ENCODE data around the gene NOS1.
"Not testable (repeated sequence)": the region's sequence is repeated elsewhere in the genome, so short reads cannot be mapped to it uniquely, and the experiment has no call there.

The NOS1 gene

DNA sequence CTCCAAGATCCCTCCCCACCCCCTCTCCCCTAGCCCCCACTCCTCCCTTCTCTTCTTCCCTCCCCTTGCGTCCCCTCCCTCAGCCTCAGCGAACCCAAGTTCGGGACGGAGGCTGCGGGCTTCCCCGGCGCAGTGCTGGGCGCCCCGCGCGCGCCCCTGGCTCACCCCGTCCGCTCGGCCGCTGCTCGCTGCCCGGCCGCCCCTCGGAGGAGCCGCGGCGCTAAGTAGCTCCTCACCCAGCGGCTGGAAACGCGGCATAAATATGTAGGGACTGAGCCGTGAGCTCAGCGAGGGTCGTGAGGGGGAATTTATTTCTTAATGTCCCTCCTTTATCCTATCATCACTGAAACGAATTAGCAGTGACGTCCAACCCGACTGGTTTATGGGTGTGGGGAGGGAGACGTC is at the start of gene NOS1:
Gene NOS1, minus strand, starts transcription at position 280 of the 405 bp plus-strand sequence. CDS start 30,557 bp downstream, outside the sequence.
- TF ChIP-seq GATA1 (IDR thresholded peaks at IDR 0.05; ENCODE audit: low read depth, low read length) (no peak), POLR2A (IDR thresholded peaks at IDR 0.05; ENCODE audit: low read length) (no peak)
- no peak for DNase-seq

DNA sequence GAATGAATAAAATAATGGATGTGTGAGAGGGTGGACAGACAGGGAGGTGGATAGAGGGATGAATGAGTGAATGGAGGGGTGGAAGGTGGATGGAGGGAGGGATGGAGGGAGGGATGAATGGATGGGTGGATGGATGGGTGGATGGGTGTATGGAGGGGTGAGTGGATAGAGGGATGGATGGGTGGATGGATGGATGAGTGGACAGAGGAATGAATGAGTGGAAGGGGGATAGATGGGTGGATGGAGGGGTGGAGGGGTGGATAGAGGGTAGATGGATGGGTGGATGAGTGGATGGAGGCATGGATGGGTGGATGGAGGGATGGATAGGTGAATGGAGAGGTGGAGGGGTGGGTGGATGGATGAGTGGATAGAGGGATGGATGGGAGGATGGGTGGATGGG is 47.9 kb upstream of the NOS1 start:
- DNase-seq: no peak
- TF ChIP-seq GATA1 (IDR thresholded peaks at IDR 0.05; ENCODE audit: low read depth, low read length) (no peak), POLR2A (IDR thresholded peaks at IDR 0.05; ENCODE audit: low read length) (no peak)

DNA sequence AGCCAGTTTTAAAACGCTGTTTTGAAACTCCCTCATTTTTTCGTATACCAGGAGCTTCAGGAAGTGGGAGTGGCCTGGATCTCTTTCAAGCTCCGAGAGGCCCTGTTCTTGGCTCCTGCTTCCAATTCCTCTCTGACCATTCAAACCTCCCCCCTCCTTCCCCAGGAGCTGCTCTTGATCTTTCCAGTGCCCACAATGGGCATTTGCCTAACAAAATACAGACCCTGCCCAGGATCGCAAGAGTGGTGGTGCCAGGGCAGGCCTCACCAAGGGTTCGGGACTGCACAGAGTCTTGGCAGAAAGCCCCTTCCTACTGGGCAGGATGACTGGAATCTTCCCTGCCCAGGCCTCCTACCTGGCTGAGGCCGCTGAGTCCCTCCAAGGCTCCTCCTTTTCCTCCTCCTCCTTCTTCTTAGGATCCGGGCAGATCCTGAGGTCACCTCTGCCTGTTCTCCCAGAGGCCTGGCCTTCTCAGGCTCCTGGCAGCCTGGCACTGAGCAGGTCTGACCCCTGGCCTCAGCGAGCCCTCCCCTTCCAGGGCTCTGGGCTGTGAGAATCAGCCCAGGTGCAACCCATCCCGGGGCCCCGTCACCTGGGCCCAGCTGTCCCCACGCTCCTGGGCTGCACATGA is 46.9 kb upstream of the NOS1 start:
- no peak for DNase-seq
- TF ChIP-seq GATA1 (IDR thresholded peaks at IDR 0.05; ENCODE audit: low read depth, low read length) (no peak), POLR2A (IDR thresholded peaks at IDR 0.05; ENCODE audit: low read length) (no peak)

DNA sequence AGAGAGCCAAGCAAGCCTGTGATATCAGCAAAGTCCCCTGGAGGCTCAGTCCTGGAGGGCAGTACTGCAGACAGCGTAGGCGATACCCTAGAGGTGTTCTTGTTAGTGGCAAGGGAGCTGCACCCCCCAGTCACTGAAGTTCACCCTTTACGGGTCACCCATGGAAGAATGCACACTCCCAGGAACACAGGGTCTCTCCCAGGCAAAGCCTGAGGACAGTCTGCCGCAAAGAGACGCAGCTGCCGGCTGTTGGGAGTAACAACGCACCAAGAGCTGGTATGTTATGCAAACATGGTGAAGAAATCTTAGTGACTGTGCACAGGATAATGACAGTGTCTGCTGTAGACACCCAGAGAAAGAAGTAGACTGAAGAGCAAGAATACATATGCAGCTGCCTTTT is 43.5 kb upstream of the NOS1 start:
- no peak for TF ChIP-seq GATA1 (IDR thresholded peaks at IDR 0.05; ENCODE audit: low read depth, low read length)
- TF ChIP-seq POLR2A (IDR thresholded peaks at IDR 0.05; ENCODE audit: low read length): no peak
- no peak for DNase-seq

DNA sequence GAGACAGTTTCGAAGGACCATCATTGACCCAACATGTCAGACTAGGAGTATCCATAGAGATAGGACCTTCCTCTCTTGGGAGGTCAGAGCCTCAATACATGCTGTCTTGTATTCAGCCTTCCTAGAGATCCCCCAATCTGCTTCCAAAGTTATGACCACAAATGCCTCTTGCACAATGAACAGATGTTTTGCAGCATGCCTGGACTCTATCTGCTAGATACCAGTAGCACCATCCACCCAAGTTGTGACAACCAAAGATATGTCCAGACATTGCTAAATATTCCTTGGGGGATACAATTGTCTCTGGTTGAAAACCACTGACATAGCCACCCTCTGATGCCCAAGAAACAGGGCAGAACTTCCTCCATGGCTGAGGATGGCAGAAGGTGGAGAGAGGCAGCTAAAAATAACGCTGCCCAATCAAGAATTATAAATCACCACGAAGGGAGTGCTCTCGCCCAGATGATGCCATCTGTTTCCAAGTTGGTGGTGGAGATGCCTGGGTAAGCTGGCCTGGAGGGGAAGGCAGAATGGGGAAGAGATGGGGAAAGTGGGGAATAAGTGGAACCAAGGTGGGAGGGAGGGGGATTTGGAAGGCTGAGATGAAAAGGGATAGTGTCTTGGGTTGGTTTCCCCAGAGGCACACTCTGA is 42.9 kb upstream of the NOS1 start:
- DNase-seq: no peak
- TF ChIP-seq GATA1 (IDR thresholded peaks at IDR 0.05; ENCODE audit: low read depth, low read length) (no peak), POLR2A (IDR thresholded peaks at IDR 0.05; ENCODE audit: low read length) (no peak)

DNA sequence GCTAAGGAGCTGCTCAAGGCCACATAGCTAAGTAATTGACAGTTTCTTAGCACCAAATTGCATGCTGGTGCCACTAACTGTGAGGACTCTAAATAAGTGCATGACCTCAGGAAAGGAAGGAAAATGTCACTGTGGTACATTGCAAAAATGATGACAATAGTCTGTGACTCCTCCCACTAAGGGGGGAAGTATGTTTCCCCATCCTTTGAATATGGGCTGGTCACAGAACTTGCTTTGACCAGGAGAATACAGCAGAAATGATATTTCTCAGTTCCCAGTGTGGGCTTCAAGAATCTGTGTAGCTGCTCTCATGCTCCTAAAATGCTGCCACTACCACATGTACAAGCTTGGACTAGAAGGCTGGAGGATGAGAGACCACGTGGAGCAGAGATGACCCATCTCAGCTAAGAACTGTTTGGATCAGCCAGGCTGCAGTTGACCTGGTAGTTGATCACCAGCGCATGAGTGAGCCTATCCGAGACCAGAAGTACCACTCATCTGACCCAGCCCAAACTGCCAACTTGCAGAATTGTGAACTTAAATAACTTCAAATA is 42.2 kb upstream of the NOS1 start:
- TF ChIP-seq GATA1 (IDR thresholded peaks at IDR 0.05; ENCODE audit: low read depth, low read length) (no peak), POLR2A (IDR thresholded peaks at IDR 0.05; ENCODE audit: low read length) (no peak)
- no peak for DNase-seq

DNA sequence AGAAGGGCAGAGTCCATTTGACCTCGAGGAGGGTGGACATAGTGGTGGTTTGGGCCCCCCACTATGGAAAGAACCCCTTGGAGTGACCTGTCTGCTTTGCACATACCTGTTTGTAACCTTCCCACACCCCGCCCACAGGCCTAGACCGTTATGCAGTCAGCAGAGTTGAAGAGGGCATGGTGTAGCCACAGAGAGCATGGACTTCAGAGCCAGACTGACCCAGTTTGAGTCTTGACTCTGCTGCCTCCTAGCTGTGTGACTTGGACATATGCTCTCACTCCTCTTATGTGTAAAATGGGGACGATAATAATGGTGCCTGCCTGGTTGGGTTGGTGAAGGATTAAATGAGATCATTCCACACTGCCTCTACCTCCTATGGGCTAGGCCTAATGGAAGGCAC is 40.9 kb upstream of the NOS1 start:
- no peak for DNase-seq
- TF ChIP-seq GATA1 (IDR thresholded peaks at IDR 0.05; ENCODE audit: low read depth, low read length) (no peak), POLR2A (IDR thresholded peaks at IDR 0.05; ENCODE audit: low read length) (no peak)

DNA sequence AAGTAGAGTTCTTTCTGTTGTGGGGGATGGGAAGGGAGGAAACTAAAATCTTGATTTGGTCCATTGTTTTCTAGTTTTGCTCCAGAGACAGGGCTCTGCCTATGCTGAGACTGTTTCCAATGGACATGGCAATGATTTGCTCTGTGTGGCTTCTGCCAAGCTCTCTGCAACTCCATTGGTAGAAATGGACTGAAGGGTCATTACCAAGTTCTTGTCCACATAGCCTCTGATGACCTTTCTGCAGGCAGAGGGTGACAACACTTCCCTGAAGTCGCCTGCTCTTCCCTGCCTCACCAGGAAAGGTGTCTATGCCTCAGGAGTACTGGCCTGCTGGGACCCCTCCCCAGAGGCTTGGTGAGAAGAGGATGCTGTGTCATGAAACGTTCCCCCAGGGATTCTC is 39.5 kb upstream of the NOS1 start:
- no peak for DNase-seq
- TF ChIP-seq POLR2A (IDR thresholded peaks at IDR 0.05; ENCODE audit: low read length): no peak
- TF ChIP-seq GATA1 (IDR thresholded peaks at IDR 0.05; ENCODE audit: low read depth, low read length): no peak

DNA sequence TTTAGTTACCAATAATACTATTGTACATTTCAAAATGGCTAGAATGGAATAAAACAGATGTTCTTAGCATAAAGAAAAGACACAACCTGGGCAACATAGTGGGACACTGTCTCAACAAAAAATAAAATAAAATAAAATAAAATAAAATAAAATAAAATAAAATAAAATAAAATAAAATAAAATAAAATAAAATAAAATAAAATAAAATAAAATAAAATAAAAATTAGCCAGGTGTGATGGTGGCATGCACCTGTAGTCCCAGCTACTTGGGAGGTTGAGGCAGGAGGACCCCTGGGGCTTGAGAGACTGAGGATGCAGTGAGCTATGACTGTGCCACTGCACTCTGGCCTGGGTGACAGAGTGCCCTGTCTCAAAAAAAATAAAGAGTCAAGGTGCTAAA is 37.1 kb upstream of the NOS1 start:
- not testable (repeated sequence) for DNase-seq

DNA sequence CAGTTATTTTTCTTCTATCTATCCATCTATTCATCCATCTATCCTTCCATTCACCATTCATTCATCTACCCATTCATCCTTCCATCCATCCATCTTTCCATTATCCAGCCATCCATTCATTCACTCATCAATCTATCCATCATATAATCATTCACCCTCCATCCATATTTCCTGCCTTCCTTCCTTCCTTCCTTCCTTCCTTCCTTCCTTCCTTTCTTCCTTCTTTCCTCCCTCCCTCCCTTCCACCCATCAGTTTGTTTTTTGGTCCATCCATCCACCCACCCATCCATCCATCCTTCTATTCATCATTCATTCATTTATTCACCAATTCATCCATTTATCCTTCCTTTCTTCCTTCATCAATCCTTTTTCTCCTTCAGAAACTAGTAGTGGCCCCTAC is 34.3 kb upstream of the NOS1 start:
- no peak for DNase-seq

DNA sequence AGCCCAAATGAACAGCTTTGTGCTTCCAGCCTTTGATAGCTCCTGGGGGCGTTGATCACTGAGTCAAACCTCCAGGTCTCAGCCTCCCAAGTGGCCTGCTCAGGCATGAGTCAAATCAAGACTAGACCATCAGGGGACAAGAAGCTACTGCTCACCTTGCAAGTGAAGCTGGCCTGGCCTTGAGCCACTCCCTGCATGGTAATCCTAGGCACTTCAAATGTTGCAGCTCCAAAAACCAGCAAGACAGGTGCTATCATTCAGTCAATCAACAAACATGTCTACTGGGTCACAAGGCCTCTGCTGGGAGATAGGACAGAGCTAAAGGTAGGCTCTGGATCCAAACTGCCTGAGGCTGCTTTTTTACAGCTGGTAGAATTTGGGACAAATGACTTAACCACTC is 33.1 kb upstream of the NOS1 start:
- DNase-seq: no peak
- TF ChIP-seq POLR2A (IDR thresholded peaks at IDR 0.05; ENCODE audit: low read length) (no peak), GATA1 (IDR thresholded peaks at IDR 0.05; ENCODE audit: low read depth, low read length) (no peak)

More for the DNA sequence above, 34.3 kb upstream of the NOS1 start:
- no peak for TF ChIP-seq POLR2A (IDR thresholded peaks at IDR 0.05; ENCODE audit: low read length)
- no peak for TF ChIP-seq GATA1 (IDR thresholded peaks at IDR 0.05; ENCODE audit: low read depth, low read length)

DNA sequence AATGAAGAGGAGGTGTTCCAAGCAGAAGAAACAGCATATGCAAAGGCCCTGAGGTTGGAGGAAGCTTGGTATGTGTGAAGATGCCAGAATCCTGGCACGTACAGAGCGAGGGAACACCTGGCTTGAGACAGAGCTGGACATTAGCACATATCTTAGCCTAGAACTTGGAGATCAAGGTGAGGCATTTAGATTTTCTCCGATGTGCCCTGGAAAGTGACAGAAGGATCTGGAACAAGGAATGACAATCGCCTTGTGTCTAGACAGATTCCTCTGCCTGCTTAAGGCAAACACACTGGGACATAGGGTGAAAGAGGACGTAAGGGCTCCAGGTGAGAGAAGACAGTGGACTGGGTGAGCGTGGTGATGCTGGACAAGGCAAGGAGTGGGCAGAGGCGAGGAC is 32.2 kb upstream of the NOS1 start:
- DNase-seq: no peak
- no peak for TF ChIP-seq POLR2A (IDR thresholded peaks at IDR 0.05; ENCODE audit: low read length)

DNA sequence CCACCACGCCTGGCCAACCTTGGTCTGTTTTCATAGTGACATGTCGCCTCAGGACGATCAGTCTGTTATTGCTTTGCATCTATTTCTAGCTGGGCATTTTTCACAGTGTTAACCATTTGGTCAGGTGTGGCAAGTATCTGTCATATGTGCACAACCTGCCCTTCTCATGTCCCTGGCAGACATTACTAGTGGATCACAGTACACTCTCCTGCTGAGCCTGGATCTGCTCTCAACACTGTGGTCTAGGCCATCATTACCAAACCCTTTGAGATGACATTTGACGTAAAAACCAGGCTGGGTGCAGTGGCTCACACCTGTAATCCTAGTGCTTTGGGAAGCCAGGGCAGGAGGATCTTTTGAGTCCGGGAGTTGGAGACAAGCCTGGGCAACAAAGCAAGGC is 29.4 kb upstream of the NOS1 start:
- TF ChIP-seq POLR2A (IDR thresholded peaks at IDR 0.05; ENCODE audit: low read length): no peak
- no peak for TF ChIP-seq GATA1 (IDR thresholded peaks at IDR 0.05; ENCODE audit: low read depth, low read length)
- DNase-seq: no peak

DNA sequence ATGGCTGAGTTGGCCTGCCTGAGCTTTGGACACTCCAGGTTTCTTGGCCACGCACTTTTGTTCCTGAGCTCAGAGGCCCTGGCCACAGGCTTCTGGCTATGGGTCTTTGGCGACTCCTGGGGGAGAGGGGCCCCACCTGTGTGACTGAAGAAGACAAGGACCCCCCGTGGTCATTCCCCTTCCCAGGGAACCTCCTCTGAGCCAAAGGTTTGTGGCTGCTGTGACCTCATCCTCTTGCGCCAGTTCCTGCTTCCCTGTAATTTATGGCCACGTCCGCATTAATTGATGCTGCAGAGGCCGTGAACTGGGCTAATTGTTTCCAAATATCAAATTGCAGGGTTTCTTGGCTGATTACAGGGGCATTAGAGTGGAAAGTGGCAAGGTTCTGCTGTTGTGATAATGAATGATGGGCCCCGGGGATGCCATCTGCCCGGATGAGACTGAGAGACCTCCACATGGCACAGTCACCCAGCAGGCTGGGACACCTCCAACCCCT is 27.6 kb upstream of the NOS1 start:
- TF ChIP-seq POLR2A (IDR thresholded peaks at IDR 0.05; ENCODE audit: low read length) (no peak), GATA1 (IDR thresholded peaks at IDR 0.05; ENCODE audit: low read depth, low read length) (no peak)
- no peak for DNase-seq

DNA sequence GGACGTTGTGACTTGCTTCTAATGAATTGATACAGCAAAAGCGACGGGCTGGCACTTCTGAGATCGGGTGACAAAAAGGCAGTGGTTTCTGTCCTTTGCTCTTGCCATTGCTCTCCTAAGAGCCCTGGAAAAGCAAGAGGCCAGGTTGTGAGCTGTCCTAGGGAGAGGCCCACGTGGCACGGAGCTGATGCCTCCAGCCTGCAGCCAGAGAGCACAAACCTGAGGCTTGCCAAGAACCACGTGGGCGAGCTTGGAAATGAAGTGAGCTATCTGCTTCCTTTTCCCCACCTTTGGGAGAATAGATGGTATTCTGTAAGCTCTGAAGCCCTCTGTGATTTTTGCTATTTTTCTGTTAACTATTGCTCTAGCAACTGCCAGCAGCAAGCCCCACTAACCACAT is 26.4 kb upstream of the NOS1 start:
- TF ChIP-seq GATA1 (IDR thresholded peaks at IDR 0.05; ENCODE audit: low read depth, low read length): no peak
- no peak for TF ChIP-seq POLR2A (IDR thresholded peaks at IDR 0.05; ENCODE audit: low read length)
- no peak for DNase-seq

Measured in erythroblast (primary cell).